Measurements from ENCODE around the gene MYO3B. TPM values are rescaled to one million over a fixed set of nuclear protein-coding genes. Genes with fewer than 3 reads are reported as not detected.

MYO3B gene
- total and polyA plus RNA-seq, 8 donors, result 1.3 to 4.1 (median 2.6) TPM; not detected in 1

- DNase-seq, result no peak
- Histone ChIP-seq H3K36me3 (no peaks in the 10 kb centered on the region), H3K4me1 (no peaks in the 10 kb centered on the region), H3K9me3 (no peaks in the 10 kb centered on the region), H3K27ac (no peak overlapping the region), H3K4me3 (no peak overlapping the region), H3K27me3 (no peaks in the 10 kb centered on the region)
- ATAC-seq, result no peak
- TF ChIP-seq CTCF (IDR thresholded peaks at IDR 0.05), result no peak
- intact Hi-C loops (cut with DNase I), result no loop called here
Measured at GRCh38 chr2:170215021-170215420, 37.1 kb downstream of the MYO3B start.

- Histone ChIP-seq H3K36me3 (no peaks in the 10 kb centered on the region), H3K9me3 (no peaks in the 10 kb centered on the region), H3K4me3 (no peak overlapping the region), H3K4me1 (no peaks in the 10 kb centered on the region), H3K27ac (no peak overlapping the region), H3K27me3 (no peaks in the 10 kb centered on the region)
- intact Hi-C loops (cut with DNase I), result no loop called here
- ATAC-seq (no peak), DNase-seq (no peak)
- TF ChIP-seq CTCF (IDR thresholded peaks at IDR 0.05), result no peak
Measured at GRCh38 chr2:170216428-170216827, 38.5 kb downstream of the MYO3B start.

- H3K27ac ChIP-seq, result peak overlapping the region in 1 of 2 donors; percentile 76
- ATAC-seq (peak; percentile 34), DNase-seq (peak in 1 of 4 donors; percentile 39)
- no peak overlapping the region for H3K4me3 ChIP-seq
- H3K4me1 ChIP-seq, result no peaks in the 10 kb centered on the region
- no peaks in the 10 kb centered on the region for H3K27me3 ChIP-seq
- no peak for TF ChIP-seq CTCF (IDR thresholded peaks at IDR 0.05)
- H3K36me3 ChIP-seq, result no peaks in the 10 kb centered on the region
- no peaks in the 10 kb centered on the region for H3K9me3 ChIP-seq
- intact Hi-C loops (cut with DNase I), result no loop called here
Measured at GRCh38 chr2:170216981-170217380, 39.0 kb downstream of the MYO3B start.

GRCh38 chr2:170217778-170218251 lies 39.9 kb downstream of the MYO3B start:
- H3K4me1 ChIP-seq, result no peaks in the 10 kb centered on the region
- intact Hi-C loops (cut with DNase I), result no loop called here
- ATAC-seq (peak; percentile 62), DNase-seq (peak in 1 of 4 donors; percentile 34)
- no peak for TF ChIP-seq CTCF (IDR thresholded peaks at IDR 0.05)
- no peak overlapping the region for H3K4me3 ChIP-seq
- H3K9me3 ChIP-seq, result no peaks in the 10 kb centered on the region
- H3K27ac ChIP-seq, result peak overlapping the region in 1 of 2 donors; percentile 76
- no peaks in the 10 kb centered on the region for H3K36me3 ChIP-seq
- no peaks in the 10 kb centered on the region for H3K27me3 ChIP-seq

GRCh38 chr2:170218456-170218855 lies 40.5 kb downstream of the MYO3B start:
- Histone ChIP-seq H3K4me1 (no peaks in the 10 kb centered on the region), H3K9me3 (no peaks in the 10 kb centered on the region), H3K27ac (peak overlapping the region in 1 of 2 donors; percentile 50), H3K36me3 (no peaks in the 10 kb centered on the region), H3K4me3 (no peak overlapping the region), H3K27me3 (no peaks in the 10 kb centered on the region)
- no peak for TF ChIP-seq CTCF (IDR thresholded peaks at IDR 0.05)
- intact Hi-C loops (cut with DNase I), result no loop called here
- ATAC-seq (no peak), DNase-seq (no peak)

All from left lung (tissue), 10 donors.